ENCODE measurements around the gene UGT2A3.

Gene UGT2A3

GRCh38 chr4:68883870-68884269 lies 67.7 kb downstream of the UGT2A3 start:
- DNase-seq (ENCODE audit: low read depth) = no peak
- no peak overlapping the region for H3K4me3 ChIP-seq (replicated peaks; ENCODE audit: low read depth, low read length)
- TF ChIP-seq, protein P1, sequence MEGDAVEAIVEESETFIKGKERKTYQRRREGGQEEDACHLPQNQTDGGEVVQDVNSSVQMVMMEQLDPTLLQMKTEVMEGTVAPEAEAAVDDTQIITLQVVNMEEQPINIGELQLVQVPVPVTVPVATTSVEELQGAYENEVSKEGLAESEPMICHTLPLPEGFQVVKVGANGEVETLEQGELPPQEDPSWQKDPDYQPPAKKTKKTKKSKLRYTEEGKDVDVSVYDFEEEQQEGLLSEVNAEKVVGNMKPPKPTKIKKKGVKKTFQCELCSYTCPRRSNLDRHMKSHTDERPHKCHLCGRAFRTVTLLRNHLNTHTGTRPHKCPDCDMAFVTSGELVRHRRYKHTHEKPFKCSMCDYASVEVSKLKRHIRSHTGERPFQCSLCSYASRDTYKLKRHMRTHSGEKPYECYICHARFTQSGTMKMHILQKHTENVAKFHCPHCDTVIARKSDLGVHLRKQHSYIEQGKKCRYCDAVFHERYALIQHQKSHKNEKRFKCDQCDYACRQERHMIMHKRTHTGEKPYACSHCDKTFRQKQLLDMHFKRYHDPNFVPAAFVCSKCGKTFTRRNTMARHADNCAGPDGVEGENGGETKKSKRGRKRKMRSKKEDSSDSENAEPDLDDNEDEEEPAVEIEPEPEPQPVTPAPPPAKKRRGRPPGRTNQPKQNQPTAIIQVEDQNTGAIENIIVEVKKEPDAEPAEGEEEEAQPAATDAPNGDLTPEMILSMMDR (IDR thresholded peaks at IDR 0.05; ENCODE audit: low read length, missing control alignments) = no peak

Data from fibroblast of pulmonary artery (primary cell).